GM19023 (cell line): Measurements from ENCODE around the gene ARPC5.
A peak's percentile ranks its signal among the peaks of the same experiment; 100 is the strongest.
"Not testable (repeated sequence)": the region's sequence is repeated elsewhere in the genome, so short reads cannot be mapped to it uniquely, and the experiment has no call there.

Experiments
- ATAC-seq: cut with Tn5 transposase; IDR thresholded peaks from one replicate; pipeline ENCODE4 v1.9.1; 2021; ENCODE audit warnings: mild to moderate bottlenecking, moderate library complexity; ENCODE audit not compliant: unreplicated experiment

The ARPC5 gene

DNA sequence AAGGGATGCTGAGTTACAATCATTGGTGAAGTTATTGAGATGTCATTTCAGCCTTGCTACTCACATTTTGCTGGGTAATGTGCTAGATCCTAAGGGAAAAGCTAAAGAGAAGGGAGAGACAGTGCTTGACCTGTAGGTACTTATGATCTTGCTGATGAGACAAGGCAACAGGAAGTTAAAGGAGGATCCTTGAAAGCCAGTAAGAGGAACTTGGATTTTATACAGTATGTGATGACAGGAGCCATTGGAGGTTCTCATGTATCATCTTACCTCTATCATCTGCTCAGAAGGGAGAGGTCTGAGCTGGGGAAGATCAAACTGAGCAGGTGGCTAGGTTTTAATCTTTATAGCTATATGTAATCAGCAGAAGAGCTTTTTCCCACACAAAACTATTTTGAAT lies 11.2 kb upstream of the ARPC5 start:
- ATAC-seq = no peak

DNA sequence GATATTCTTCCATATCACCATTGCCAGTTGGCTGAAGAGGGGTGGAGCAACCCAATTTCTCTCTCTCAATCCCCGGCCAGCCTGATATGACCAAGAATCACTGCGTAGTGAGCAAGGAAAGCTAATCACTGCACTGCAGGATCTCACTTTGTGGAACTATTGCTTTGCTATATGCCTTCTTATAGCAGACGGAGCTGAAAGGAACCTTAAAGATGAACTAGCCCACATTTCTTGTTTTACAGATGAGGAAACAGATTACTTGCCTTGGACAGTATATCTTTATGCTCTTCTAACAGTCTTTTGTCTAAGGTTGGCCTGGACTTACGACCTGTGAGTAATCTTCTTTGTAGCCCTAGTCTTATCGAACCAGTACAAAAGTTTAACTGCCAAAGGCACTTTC lies 9.9 kb upstream of the ARPC5 start:
- ATAC-seq = no peak

DNA sequence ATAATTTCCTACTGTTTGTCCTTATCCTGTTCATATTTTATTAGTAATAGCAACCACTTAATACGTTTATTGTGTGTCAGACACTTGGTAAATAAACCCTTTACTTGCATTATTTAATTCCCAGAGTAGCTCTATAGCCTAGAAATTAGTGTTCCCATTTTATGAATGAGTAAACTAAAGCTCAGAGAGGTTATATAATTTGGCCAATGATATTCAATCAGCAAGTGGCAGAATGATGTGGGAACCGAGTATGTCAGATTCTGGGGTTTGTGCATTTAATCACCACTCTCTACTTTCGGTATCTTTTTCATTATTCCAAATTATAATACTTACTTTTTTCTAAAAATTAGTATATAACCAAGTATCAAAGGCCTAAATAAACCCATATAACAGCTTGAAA lies 6.6 kb upstream of the ARPC5 start:
- no peak for ATAC-seq

DNA sequence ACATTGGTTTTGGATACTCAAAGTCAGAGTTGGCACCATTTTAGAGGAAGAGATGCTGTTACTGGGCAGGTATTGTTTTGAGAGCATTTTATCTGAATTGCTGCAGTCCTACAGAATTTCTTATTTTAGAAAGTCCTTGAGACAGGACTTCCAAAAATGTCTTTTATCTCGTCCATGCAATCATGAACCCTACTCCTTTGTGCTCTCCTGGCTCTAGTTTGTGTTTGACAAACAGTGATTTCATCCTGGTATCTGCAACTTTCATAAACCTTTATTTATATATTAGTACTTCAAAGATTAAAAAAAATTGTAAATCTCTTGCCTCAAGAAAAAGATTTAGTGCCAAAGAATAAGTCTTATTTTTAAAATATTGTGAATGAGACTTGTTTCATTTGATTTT lies 4.6 kb upstream of the ARPC5 start:
- ATAC-seq = no peak

DNA sequence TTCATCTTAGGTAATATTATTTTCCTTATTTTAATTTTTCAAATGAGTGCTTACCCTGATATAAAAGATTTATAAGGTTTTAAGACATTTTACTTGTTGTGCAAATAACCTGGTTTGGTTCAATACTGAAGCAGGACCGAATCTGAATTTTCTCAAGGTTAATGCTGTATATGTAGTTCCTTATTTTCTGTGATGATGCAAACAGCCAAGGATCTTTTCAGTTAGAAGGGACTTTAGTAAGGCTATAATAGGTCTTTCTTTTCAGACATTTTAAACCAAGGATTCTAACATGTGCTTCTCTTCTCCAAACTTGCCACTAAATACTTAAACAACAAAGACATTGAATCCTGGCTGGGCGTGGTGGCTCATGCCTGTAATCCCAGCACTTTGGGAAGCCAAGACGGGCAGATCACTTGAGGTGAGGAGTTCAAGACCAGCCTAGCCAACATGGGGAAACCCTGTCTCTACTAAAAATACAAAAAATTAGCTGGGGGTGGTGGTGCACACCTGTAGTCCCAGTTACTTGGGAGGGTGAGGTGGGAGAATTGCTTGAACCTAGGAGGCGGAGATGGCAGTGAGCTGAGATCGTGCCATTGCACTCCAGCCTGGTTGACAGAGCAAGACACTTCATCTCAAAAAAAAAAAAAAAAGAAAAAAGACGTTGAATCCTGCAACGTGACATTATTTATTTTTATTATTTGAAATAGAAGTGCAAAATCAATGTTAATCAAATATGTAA lies 3.2 kb upstream of the ARPC5 start:
- ATAC-seq = no peak

DNA sequence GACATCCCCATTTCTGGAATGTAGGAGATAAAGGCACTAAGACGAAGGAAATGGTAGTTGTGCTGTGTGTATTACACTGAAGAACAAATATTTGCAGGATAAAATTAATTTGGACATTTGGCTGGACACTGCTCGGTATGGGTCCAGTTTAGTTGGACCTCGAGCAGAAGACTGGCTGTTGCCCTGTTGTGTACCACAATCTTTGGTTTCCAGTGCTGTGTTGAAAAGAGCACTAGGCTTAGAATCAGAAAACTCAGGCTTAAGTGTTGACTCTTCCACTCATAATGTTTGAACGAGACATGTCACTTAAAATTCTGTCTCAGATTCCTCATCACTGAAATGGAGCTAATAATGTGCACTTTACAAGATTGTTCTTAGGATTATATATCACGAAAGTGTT lies 1.2 kb upstream of the ARPC5 start:
- ATAC-seq = no peak

DNA sequence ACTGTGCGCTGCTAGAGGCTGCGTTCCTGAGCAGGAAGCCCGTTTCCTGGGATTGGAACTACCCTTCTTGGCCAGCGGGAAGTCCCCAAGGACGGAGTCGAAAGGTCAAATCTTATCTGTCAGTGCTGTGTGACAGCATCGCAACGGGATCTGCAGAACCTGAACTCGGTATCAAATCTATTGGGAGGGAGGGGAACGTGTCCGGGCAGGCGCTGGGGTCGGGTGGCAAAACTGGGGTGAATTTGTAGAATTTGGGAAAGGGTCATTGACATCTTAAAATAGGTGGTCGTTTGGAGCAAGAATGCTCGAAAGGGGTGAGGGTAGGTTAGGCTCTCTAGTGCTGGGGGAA lies 725 bp upstream of the ARPC5 start:
- ATAC-seq = no peak

DNA sequence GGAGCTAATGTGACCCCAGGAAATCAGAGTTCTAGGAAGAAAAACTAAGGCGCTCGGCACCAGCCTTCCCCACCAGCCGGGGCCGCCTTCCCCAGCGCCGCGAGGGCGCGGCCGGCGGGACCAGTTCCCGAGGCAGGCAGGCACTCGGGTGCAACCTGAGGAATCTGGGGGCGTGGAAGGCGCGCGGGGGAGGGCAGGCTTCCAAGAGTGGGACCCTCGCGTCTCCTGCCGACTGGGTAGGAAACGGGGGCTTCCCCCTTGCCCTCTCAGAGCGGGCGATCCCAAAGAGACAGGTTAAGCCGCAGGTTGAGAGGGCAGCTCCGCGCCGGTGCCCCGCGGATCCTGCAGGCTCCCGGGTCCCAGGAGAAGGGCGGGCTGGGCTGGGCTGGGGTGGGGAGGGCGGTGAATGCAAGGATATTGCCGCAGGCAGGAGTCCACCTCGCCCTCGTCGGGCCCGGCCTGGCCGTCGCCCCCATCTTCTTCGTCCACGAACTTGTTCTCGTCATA lies 431 bp downstream of the ARPC5 start:
- peak; percentile 9 for ATAC-seq

DNA sequence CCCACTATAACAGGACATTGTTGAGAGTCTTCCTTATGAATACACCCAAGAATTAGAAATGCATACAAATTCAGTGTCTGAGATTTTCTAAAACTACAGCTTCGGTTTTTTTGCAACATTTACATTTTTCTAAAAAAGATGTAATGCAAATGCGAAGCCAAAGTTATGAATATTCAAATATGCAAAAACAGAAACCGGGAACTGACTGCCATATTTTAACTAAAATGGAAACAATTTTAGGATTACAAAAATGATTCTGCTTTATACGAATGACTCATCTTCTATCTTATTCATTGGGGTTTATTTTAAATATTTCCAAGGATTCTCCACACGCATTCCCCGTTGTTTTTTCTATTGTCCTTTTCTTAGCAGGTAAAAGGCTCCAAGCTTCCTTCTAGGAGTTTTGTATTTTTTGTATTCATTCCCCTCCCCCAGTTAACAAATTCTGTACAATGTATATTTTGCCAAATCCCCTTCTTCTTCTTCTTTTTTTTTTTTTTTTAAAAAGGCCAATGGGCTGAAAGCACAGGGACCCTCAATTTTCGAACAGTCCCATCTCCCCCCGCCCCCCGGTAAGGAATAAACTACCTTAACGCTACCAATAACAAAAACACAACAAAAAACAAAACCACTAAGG lies 1.0 kb downstream of the ARPC5 start:
- no peak for ATAC-seq

DNA sequence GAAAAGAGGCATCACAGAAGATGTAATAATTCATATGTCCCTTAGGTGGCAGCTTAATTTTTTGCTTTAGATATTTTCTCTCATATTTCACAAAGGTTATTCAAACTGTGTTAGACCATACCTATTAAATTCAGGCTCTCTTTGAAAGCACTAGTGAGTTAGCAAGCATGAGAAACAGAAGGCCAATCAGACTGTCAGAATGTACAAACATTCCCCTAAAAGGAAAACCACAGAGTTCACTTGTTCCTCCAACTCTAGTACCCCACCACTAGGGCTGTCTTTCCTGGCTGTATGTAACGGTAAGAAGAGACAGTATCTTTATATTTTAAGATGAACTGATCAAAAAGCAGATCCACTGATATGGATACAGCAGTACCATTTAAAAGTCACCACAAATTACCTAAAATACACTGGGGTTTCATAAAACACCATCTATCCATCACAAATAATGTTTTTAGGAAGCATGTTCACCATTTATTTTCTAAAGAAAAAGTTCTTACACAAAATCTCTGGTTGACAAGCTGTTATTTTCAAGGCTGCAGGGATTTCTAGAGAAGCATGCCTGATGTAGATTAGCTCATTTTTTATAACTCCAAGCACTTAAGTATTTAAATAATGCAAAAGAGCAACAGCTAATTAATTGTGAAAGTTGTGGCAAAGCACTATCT lies 1.8 kb downstream of the ARPC5 start:
- ATAC-seq = no peak

DNA sequence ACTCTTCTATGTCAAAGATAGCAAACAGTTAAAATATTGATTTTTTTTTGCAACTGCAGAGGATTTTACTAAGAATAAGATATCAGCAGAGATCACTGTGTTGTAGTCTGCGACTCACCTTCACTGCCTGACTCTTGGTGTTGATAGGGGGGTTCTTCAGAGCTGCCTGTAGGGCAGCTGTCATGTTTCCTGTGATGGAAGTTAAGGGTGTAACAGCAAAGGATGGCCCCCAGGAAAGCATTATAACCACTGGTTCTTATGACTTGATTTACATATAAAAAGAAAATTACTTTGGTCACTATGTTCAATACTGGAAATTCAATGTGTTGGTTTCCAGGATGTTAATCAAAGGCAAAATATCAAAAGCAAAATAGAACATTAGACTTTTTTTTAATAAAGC lies 2.6 kb downstream of the ARPC5 start:
- ATAC-seq = no peak

DNA sequence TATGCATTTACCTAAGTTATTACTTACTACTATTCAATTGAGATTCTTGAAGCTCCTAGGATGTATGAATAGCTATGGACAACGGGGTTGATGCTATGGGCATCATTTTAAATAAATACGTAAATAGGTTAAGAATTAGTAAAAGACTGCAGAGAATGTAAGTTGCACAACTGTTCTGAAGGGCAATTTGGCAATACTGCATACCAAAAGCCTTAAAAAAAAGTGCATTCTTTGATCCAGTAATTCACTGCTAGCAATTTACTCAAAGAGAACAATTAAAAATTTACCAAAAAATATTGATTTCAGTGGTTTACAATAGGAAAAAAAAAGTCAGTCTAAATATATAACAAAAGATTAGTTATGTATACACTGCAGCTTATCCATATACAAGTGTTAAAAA lies 3.5 kb downstream of the ARPC5 start:
- no peak for ATAC-seq

DNA sequence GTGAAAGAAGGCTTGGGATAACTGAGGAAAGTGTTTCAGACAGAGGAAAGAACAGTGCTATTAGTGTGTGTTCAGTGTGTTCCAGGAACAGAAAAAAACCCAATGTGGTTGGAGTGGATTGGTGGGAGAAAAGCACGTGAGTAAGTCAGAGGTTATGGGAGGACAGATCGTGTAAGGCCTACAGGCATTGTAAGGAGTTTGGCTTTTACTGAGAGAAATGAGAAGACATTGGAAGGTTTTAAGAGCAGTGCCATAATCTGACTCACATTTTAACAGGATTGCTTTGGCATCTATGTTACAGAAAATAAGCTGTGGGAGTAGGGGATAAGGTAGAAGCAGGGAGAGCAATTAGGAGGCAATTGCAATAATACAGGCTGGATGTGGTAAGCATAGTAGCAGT lies 4.8 kb downstream of the ARPC5 start:
- ATAC-seq = no peak

DNA sequence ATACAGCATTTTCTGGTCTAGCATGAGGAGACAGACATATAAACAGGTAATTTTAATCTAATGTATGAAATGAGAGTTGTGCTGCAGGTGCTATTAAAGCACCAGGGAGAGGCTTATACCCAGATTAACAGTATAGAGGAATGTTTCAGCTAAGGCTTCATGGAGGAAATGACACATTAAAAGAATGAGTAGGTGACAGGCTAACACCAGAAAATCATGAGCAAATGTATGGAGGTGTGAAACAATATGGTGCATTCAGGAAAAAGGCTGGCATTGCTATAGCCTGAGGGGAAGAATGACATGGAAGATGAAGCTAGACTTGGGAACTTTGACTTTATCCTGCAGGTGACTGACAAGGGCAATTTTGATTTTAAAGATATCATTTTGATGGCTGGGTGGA lies 7.0 kb downstream of the ARPC5 start:
- ATAC-seq = no peak

DNA sequence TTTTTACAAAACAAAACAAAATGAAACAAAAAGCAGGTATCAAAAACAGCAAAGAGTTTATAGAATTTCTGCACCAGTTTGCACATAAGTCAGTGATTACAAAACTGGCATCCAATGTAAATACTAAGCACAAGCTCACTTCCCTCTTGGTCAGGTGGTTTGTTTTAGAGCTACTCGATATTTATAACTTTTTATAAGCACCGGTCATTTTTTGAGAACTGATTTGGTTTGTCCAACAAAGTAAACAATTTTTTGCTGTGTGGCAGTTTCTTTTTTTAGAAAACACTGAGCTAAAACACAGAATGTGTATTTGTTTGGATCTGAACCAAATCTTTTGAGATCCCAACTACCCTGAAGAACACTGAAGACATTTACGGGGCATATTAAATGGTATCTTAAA lies 9.3 kb downstream of the ARPC5 start:
- not testable (repeated sequence) for ATAC-seq

DNA sequence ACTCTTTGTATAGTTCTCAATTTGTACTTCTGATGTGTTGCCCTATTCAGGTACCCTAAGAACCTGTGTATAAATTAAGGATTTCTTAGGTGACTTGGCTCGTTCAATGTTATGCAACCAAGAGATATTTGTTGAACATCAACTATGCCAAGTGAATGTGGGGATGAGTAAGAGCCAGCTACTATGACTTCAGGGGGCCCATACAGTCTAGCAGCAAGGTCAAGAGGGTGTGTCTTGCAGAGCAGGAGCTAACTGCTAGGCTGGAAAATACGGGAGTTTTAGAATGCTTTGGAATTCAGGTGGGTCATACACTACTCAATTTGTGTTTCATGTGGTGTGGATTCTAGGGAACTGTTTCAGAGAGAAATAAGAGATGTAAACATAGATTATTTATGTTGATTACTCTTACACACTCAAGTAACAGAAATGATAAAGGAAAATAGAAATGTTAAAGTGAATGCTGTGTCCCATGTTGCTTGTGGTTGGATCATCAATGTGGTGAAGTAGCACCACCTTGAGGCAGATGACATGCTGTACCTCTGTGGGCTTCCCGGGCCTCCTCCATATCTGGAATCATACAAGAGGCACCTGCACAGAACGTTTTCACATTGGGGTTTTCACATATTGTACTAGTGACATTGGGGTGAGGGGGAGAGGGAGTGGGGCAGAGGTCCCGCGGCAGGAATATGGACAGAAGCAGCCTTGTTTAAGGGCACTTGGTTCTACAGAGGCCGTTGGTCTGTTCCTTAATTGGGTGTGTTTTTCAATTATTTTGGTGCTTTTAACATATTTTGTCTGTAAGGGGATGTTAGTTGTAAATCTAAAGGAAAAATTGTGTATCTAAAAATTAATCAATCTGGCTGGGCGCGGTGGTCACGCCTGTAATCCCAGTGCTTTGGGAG lies 12.4 kb downstream of the ARPC5 start:
- ATAC-seq = peak; percentile 87

DNA sequence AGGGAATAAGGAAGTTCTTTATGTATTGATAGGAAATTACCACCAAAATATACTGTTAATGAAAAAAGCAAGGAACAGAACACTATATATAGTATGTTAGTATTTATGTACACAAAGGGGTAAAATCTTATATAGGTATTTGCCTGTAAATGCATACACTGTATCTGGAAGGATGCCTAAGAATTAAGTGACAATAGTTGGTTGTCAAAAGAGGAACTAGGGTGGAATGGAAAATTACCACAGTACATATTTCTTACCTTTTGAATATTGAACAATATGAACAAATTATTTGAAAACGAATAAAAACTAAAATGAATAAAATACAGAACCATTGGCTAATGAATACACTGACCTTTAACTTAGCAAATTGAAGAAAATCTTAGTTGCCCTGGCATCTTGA lies 13.6 kb downstream of the ARPC5 start:
- ATAC-seq = no peak

DNA sequence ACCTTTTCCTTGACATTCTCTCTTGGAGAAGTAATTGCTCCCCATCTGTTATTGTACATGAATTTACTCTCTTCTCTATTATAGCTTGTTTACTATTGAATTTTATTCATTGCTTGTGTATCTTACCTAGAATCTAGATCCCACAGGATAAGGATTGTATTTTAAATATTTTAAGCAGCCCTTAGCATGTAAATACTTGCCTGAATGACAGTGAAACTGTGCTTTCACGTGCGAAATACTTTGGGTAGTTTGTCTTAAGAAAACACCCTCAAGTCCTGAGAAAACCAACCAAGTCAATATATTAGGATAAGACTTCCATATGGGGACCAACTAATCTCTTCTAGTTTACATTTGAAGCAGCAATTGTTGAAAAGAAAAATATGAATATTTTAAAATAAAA lies 15.3 kb downstream of the ARPC5 start:
- ATAC-seq = no peak

DNA sequence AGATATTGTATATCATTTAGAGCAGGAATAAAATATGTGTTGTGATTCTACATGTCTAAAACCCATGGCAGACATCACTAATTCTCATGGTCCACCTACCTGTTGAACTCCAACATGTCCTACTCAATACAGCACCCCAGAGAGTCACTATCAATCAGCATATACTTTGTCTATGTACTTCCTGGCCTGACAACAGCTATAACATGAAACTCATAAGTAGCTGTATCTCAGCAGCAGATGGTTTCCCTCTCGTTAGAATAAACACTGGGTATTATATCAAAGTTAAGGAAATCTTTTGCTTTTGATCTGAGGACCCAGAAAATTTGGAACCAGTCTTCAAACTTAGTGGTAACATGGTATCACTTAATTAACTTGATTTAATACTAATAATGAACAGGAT lies 15.8 kb downstream of the ARPC5 start:
- ATAC-seq = no peak

DNA sequence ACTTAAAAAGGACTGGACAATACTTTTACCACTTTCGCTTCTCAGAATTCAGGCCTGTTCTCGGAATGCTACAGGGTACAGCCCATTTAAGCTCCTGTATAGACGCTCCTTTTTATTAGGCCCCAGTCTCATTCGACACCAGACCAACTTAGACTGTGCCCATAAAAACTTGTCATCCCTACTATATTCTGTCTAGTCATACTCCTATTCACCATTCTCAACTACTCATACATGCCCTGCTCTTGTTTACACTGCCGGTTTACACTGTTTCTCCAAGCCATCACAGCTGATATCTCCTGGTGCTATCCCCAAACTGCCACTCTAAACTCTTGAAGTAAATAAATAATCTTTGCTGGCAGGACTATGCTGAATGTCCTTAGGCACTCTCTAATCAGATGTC lies 17.4 kb downstream of the ARPC5 start:
- not testable (repeated sequence) for ATAC-seq

DNA sequence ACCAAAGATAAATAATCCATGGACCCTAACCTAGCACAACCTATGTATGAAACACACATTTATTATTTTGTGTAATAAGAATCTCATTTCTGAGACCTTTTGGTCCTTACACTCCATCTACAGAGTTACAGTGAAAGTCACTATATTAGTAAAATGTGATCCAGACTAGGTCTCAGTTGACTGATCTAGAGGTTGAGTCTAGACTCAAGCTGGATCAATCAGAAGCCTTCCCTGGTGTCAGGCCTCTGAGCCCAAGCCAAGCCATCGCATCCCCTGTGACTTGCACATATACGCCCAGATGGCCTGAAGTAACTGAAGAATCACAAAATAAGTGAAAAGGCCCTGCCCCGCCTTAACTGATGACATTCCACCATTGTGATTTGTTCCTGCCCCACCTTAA lies 22.6 kb downstream of the ARPC5 start:
- not testable (repeated sequence) for ATAC-seq
